MM.1S (cell line): Measurements from ENCODE around the gene ELMO1.

ENCODE experiments used
- EZH2 ChIP-seq: fragments of 300-600 bp; sonication (generic); optimal IDR thresholded peaks from 2 replicates; pipeline ENCODE3; 2017; ENCODE audit warnings: low read depth, mild to moderate bottlenecking, antibody characterized with exemption, low read length, mixed read lengths
- EZH2phosphoT487 ChIP-seq: fragments of 300-600 bp; sonication (generic); IDR thresholded peaks from 2 replicates; pipeline ENCODE4 v1.6.1; 2018; ENCODE audit warnings: antibody characterized with exemption, low read length
- TF ChIP-seq, protein P1 (sequence below): fragments of 300-600 bp; sonication (generic); IDR thresholded peaks from 2 replicates; pipeline ENCODE4 v1.5.1; 2016; ENCODE audit warnings: antibody characterized with exemption, low read length, mixed read lengths

DNA sequence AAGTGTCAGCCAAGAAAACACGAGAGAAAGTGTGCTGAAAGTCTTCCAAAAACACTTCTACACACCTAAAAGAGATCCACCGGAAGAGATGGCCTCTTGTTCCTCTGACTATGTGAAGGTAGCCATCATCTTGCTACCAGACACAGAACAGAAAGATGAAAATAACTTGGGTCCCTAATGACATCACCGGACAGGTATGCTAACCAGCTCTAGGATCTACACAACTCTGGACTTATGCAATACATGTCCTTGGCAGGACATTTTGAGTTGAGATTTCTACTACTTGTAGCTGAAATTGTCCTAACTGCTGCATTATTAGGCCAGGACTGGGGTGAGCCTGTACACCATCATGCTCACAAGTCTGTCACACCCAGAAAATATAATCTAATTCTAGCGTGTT lies 358.7 kb downstream of the ELMO1 start:
- TF ChIP-seq, protein P1, sequence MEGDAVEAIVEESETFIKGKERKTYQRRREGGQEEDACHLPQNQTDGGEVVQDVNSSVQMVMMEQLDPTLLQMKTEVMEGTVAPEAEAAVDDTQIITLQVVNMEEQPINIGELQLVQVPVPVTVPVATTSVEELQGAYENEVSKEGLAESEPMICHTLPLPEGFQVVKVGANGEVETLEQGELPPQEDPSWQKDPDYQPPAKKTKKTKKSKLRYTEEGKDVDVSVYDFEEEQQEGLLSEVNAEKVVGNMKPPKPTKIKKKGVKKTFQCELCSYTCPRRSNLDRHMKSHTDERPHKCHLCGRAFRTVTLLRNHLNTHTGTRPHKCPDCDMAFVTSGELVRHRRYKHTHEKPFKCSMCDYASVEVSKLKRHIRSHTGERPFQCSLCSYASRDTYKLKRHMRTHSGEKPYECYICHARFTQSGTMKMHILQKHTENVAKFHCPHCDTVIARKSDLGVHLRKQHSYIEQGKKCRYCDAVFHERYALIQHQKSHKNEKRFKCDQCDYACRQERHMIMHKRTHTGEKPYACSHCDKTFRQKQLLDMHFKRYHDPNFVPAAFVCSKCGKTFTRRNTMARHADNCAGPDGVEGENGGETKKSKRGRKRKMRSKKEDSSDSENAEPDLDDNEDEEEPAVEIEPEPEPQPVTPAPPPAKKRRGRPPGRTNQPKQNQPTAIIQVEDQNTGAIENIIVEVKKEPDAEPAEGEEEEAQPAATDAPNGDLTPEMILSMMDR: no peak
- TF ChIP-seq EZH2phosphoT487: no peak
- no peak for TF ChIP-seq EZH2
